ENCODE data around the gene TMEM54. TPM values are rescaled to one million over a fixed set of nuclear protein-coding genes. Genes with fewer than 3 reads are reported as not detected.
A peak's percentile ranks its signal among the peaks of the same experiment; 100 is the strongest.

The TMEM54 gene
- total RNA-seq, 1 donor from 2014 or later, result 8.0 TPM

DNA sequence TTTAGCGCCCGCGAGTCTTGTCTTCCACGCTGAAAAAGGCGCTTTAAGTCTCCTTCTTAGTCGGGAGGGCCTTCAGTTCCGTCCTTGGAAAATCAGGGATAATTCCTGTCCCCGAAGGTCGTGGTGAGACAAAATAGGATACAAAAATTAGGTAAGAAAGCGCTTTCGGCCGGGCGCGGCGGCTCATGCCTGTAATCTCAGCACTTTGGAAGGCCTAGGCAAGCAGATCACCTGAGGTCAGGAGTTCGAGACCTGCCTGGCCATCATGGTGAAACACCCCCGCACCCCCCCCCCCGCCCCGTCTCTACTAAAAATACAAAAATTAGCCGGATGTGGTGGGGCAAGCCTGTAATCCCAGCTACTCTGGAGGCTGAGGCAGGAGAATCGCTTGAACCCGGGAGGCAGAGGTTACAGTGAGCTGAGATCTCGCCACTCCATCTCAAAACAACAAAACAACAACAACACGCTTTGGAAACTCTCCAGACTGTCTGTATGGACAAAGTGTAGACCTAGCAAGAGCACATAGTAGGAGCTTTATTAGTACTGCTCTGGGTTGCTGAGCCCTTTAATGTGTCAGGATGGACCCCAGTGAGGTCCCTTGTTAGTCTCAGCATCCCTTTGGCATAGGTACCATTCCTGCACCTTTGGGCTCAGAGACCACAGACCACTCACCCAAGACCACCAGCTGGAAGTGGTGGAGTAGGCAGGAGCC lies 790 bp upstream of the TMEM54 start:
- peak overlapping the region; percentile 64 for H3K9ac ChIP-seq (ENCODE audit: low read length)
- DNase-seq (ENCODE audit: low read depth), result no peak
- H3K27ac Mint-ChIP-seq (ENCODE audit: unreplicated experiment), result no peak overlapping the region

DNA sequence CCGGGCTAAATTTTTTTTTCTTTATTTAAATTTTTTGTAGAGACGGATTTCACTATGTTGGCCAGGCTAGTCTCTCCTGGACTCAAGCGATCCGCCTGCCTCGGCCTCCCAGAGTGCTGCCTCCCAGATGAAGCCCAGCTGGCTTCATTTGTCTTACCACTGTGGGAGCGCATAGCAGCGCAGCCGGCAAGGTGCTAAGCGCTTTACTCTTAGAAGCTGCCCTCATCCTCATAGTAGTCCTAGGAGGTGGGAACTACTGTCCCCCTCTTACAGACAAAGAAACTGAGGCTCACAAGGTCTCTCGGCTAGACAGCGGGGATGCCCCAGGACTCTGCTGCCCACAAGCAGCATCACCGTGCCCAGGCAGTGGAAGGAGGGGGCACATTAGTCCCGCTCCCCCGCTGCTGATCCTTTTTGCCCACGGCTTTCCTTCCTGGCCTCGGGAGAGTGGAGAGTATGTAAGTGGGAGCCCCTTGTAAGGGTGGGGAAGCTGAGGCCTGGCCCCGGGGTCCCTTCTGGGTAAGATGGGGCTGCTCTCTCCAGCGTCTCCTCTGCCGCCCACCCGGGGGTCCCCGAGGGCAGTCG lies 726 bp downstream of the TMEM54 start:
- Histone ChIP-seq H3K4me3 (ENCODE audit: insufficient read depth, low read depth, low read length) (peak overlapping the region; percentile 62), H2AFZ (ENCODE audit: low read depth, low read length) (peak overlapping the region; percentile 80), H4K20me1 (ENCODE audit: insufficient read depth, low read length) (no peaks in the 10 kb centered on the region), H3K9me3 (ENCODE audit: insufficient read depth, low read depth, low read length) (no peaks in the 10 kb centered on the region), H3K27ac (ENCODE audit: low read depth, low read length) (no peak overlapping the region), H3K9ac (ENCODE audit: low read length) (peak overlapping the region; percentile 43), H3K27me3 (ENCODE audit: insufficient read depth, low read length) (peaks cover 3% of the 10 kb centered on the region), H3K4me1 (ENCODE audit: insufficient read depth, low read length) (peaks cover 2% of the 10 kb centered on the region), H3K4me2 (ENCODE audit: low read length) (peak overlapping the region; percentile 92), H3K36me3 (ENCODE audit: insufficient read depth, low read length) (no peaks in the 10 kb centered on the region), H3K79me2 (ENCODE audit: insufficient read depth, low read length) (no peaks in the 10 kb centered on the region)
- peak overlapping the region; percentile 80 for H3K4me3 Mint-ChIP-seq (ENCODE audit: unreplicated experiment)
- no peaks in the 10 kb centered on the region for H3K9me3 Mint-ChIP-seq (ENCODE audit: unreplicated experiment)
- no peak for TF ChIP-seq EZH2 (IDR thresholded peaks at IDR 0.05; ENCODE audit: insufficient read depth, low read length)
- TF ChIP-seq, protein P1, sequence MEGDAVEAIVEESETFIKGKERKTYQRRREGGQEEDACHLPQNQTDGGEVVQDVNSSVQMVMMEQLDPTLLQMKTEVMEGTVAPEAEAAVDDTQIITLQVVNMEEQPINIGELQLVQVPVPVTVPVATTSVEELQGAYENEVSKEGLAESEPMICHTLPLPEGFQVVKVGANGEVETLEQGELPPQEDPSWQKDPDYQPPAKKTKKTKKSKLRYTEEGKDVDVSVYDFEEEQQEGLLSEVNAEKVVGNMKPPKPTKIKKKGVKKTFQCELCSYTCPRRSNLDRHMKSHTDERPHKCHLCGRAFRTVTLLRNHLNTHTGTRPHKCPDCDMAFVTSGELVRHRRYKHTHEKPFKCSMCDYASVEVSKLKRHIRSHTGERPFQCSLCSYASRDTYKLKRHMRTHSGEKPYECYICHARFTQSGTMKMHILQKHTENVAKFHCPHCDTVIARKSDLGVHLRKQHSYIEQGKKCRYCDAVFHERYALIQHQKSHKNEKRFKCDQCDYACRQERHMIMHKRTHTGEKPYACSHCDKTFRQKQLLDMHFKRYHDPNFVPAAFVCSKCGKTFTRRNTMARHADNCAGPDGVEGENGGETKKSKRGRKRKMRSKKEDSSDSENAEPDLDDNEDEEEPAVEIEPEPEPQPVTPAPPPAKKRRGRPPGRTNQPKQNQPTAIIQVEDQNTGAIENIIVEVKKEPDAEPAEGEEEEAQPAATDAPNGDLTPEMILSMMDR (IDR thresholded peaks at IDR 0.05; ENCODE audit: insufficient read depth, low read depth, low read length), result no peak
- no peak for DNase-seq (ENCODE audit: low read depth)
- peaks cover 61% of the 10 kb centered on the region for H3K27me3 Mint-ChIP-seq (ENCODE audit: low read depth, unreplicated experiment)
- H3K36me3 Mint-ChIP-seq (ENCODE audit: low read depth, unreplicated experiment), result peaks cover 2% of the 10 kb centered on the region
- no peak for FAIRE-seq
- H3K4me1 Mint-ChIP-seq (ENCODE audit: low read depth, unreplicated experiment), result no peaks in the 10 kb centered on the region
- no peak overlapping the region for H3K27ac Mint-ChIP-seq (ENCODE audit: unreplicated experiment)

More for the DNA sequence above, 790 bp upstream of the TMEM54 start:
- Mint-ChIP-seq H3K4me1 (ENCODE audit: low read depth, unreplicated experiment) (no peaks in the 10 kb centered on the region), H3K27me3 (ENCODE audit: low read depth, unreplicated experiment) (peaks cover 50% of the 10 kb centered on the region), H3K9me3 (ENCODE audit: unreplicated experiment) (no peaks in the 10 kb centered on the region), H3K36me3 (ENCODE audit: low read depth, unreplicated experiment) (no peaks in the 10 kb centered on the region), H3K4me3 (ENCODE audit: unreplicated experiment) (peak overlapping the region; percentile 84)
- peak overlapping the region; percentile 62 for H3K4me3 ChIP-seq (ENCODE audit: insufficient read depth, low read depth, low read length)
- H2AFZ ChIP-seq (ENCODE audit: low read depth, low read length), result peak overlapping the region; percentile 90
- H3K4me2 ChIP-seq (ENCODE audit: low read length), result peak overlapping the region; percentile 92
- peaks cover 3% of the 10 kb centered on the region for H3K27me3 ChIP-seq (ENCODE audit: insufficient read depth, low read length)
- FAIRE-seq, result no peak
- no peaks in the 10 kb centered on the region for H3K36me3 ChIP-seq (ENCODE audit: insufficient read depth, low read length)
- H3K27ac ChIP-seq (ENCODE audit: low read depth, low read length), result no peak overlapping the region
- H3K4me1 ChIP-seq (ENCODE audit: insufficient read depth, low read length), result peaks cover 2% of the 10 kb centered on the region
- H3K79me2 ChIP-seq (ENCODE audit: insufficient read depth, low read length), result no peaks in the 10 kb centered on the region
- TF ChIP-seq, protein P1 (IDR thresholded peaks at IDR 0.05; ENCODE audit: insufficient read depth, low read depth, low read length), result no peak
- TF ChIP-seq EZH2 (IDR thresholded peaks at IDR 0.05; ENCODE audit: insufficient read depth, low read length), result no peak
- H4K20me1 ChIP-seq (ENCODE audit: insufficient read depth, low read length), result no peaks in the 10 kb centered on the region
- no peaks in the 10 kb centered on the region for H3K9me3 ChIP-seq (ENCODE audit: insufficient read depth, low read depth, low read length)
